AG10803 (cell line): ENCODE data around the gene RHBDD3.
A peak's percentile ranks its signal among the peaks of the same experiment; 100 is the strongest.

Source experiments
- DNase-seq: peaks from one replicate; pipeline ENCODE4 v3.0.0; 2010; ENCODE audit warnings: low read depth
- H3K4me3 ChIP-seq: 2 replicates; pipeline ENCODE4 v1.5.1; 2011; ENCODE audit warnings: mild to moderate bottlenecking, low read length, control low read depth
- CTCF ChIP-seq: conservative IDR thresholded peaks from 2 replicates; pipeline ENCODE4 v1.5.1; 2011; ENCODE audit warnings: mild to moderate bottlenecking, low read length, control low read depth, inconsistent platforms

The RHBDD3 gene

GRCh38 chr22:29266564-29267461, 968 bp downstream of the RHBDD3 start:
- DNase-seq: no peak
- no peak for TF ChIP-seq CTCF
- peak overlapping the region; percentile 91 for H3K4me3 ChIP-seq

- no peak for DNase-seq
- TF ChIP-seq CTCF: no peak
- H3K4me3 ChIP-seq: no peak overlapping the region
These were observed 1.9 kb downstream of the RHBDD3 start for GRCh38 chr22:29265929-29266328.

GRCh38 chr22:29265305-29265704, 2.5 kb downstream of the RHBDD3 start:
- TF ChIP-seq CTCF: no peak
- H3K4me3 ChIP-seq: no peak overlapping the region
- no peak for DNase-seq

- no peak overlapping the region for H3K4me3 ChIP-seq
- TF ChIP-seq CTCF: no peak
- no peak for DNase-seq
These were observed 3.9 kb downstream of the RHBDD3 start for GRCh38 chr22:29263791-29264276.

GRCh38 chr22:29260601-29261315, 7.0 kb downstream of the RHBDD3 start:
- TF ChIP-seq CTCF: no peak
- H3K4me3 ChIP-seq: no peak overlapping the region
- no peak for DNase-seq

- no peak for TF ChIP-seq CTCF
- DNase-seq: no peak
- H3K4me3 ChIP-seq: no peak overlapping the region
These were observed 7.7 kb downstream of the RHBDD3 start for GRCh38 chr22:29260031-29260560.
